NCI-H69 (cell line): Measurements from ENCODE around the gene NNAT.
A peak's percentile ranks its signal among the peaks of the same experiment; 100 is the strongest.
"Not testable (repeated sequence)": the region's sequence is repeated elsewhere in the genome, so short reads cannot be mapped to it uniquely, and the experiment has no call there.

ENCODE experiments used
- DNase-seq: peaks from one replicate; lab custom pipeline; 2025; lab: John Stamatoyannopoulos, UW

Gene NNAT

DNA sequence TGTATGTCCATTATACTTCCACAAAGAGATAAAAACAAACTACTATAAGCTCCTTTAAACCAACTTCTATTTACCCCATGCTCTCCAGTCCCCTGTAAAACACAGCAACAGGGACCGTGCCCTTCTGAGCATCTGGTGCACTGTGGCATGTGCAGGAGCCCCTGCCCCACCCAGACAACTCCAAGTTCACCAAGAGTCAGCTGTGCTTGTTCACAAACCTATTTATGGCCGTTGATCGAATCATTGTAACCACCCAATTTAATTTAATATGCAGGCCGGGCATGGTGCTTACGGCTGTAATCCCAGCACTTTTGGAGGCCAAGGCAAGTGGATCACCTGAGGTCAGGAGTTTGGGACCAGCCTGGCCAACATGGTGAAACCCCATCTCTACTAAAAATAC, 20.3 kb downstream of the NNAT start:
- DNase-seq = no peak

DNA sequence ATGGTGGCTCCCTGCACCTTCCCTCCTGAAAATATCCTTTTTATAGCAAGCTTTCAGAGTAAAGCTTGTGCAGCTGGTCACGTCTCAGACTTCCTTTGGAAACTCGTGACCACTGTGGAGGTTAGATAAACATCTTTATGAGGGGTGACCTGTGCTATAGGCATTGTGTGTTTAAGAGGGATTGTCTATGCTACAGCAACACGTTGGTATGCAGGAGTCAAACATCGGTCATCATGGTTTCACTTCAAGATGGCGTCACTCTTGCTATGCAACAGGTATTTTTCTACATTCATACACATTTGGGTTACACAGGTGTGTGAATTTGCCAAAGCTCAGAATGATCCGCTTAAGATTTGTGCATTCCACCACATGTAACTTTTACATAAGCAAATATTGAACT, 21.2 kb downstream of the NNAT start:
- no peak for DNase-seq

DNA sequence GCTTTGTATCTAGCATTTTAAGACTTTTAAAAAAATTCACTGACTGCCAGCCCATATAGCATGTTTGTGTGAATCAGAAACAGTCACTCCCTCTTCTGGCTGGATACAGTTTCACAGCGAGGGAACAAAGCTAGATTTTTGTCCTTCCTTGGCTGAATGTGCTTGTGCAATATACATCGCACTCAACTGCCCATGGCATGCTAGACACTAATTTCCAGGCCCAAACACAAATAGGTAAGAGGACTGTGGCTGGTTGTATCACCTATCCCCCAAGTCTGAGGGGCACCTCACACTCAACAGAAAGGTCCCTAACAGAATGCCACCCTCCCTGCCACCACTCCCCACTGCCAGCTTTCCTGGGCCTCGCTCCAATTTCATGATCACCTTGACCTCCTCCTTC, 22.8 kb downstream of the NNAT start:
- no peak for DNase-seq

DNA sequence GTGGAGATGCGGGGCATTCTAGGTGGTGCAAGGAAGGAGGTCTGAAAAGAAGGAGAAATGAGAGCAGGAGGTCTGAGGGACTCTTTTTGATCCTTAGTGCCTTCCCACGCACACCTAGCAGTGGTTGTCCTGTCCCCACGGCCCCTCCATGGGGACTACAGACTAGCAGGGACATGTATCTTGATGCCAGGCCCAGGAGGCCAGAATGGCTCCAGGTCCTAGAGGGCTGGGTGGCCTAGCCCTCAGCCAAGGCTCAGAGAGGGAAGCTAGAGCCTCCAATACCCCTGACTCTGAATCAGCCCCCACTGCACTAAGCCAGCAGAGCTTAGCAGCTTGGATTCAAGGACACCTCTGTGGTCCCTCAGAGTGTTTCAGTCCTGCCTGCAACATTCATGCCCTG, 23.3 kb downstream of the NNAT start:
- no peak for DNase-seq

DNA sequence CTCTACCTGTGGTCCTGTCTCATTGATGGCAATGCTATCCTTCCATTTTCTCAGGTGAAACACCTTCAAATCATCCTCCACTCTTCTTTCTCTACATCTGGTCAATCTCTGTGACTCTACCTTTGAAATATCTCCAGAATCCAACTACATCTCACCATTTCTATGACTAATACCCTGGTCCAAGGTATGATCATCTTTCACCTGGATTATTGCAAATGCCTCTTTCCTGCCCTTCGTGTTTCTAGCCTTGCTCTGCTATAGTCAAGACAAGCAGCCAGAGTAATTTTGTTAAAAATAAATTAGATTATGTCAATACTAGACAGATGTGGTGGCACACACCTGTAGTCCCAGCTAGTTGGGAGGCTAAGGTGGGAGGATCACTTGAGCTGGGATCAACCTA, 24.5 kb downstream of the NNAT start:
- DNase-seq = no peak

DNA sequence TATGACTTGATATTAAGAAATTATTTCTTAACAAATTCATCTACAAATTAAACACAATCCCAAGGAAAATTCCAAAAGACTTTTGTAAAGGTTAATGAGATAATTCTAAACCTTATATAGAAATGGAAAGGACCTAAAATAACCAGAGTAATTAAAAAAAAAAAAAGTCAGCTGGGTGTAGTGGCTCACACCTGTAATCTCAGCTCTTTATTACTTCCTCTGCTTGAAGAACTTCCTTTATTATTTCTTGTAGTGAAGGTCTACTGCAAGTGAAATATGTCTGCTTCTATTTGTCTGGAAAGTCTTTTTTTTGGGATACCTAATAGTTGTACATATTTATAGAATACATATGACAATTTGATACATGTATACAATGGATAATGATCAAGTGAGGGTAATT, 26.9 kb downstream of the NNAT start:
- no peak for DNase-seq

DNA sequence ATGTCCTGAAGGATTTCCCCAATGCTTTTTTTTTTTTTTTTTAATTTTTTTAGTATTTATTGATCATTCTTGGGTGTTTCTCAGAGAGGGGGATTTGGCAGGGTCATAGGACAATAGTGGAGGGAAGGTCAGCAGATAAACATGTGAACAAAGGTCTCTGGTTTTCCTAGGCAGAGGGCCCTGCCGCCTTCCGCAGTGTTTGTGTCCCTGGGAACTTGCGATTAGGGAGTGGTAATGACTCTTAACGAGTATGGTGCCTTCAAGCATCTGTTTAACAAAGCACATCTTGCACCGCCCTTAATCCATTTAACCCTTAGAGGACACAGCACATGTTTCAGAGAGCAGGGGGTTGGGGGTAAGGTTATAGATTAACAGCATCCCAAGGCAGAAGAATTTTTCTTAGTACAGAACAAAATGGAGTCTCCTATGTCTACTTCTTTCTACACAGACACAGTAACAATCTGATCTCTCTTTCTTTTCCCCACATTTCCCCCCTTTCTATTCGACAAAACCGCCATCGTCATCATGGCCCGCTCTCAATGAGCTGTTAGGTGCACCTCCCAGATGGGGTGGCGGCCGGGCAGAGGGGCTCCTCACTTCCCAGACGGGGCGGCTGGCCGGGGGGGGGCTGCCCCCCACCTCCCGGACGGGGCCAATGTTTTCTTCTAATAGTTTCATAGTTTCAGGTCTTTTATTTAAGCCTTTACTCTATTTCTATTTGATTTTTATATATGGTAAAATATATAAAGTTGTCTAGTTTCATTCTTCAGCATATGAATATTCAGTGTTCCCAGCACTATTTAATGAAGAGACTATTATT, 29.3 kb downstream of the NNAT start:
- not testable (repeated sequence) for DNase-seq

DNA sequence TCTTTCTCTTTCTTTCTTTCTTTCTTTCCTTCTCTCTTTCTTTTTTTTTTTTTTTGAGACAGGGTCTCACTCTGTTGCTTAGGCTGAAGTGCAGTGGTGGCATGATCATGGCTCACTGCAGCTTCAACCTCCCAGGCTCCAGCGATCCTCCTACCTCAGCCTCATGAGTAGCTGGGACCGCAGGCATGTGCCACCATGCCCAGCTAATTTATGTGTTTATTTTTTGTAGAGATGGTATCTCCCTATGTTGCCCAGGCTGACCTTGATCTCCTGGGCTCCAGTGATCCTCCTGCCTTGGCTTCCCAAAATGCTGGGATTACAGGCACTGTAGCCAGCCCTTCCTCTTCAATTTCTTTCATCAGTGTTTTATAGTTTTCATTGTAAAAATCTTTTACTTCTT, 30.6 kb downstream of the NNAT start:
- not testable (repeated sequence) for DNase-seq

DNA sequence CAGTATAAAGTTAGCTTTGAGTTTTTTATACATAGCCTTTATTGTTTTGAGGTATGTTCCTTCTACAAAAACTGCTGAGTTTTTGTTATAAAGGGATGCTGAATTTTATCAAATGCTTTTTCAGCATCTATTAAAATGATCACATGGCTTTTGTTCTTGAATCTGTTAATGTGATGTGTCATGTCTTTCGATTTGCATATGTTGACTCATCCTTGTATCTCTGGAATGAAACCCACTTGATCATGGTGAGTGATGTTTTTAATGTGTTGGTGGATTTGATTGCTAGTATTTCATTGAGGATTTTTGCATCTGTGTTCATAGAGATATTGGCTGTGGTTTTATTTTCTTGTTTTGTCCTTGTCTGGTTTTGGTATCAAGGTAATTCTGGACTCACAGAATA, 31.4 kb downstream of the NNAT start:
- DNase-seq = no peak

DNA sequence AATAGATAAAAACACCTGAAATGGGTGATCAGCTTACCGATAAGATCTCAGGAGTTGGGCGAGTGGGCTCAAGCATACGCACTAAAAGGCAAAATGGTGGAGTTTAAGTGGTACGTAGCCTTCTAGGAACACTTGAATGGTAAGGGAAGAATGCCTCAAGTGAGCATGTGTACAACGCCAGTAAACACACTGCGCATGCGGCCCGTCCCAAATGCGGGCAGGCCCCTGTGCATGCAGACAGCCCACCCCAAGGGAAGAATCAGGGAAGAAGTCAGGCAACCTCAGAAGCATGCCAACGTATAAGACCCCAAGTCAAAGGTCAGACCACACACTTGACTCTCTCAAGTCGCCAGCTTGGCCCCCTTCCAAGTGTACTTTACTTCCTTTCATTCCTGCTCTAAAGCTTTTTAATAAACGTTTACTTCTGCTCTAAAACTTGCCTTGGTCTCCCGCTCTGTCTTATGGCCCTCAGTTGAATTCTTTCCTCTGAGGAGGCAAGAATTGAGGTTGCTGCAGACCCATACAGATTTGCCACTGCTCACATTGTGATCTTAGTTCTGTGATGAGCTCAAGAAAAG, 33.8 kb downstream of the NNAT start:
- DNase-seq = not testable (repeated sequence)

DNA sequence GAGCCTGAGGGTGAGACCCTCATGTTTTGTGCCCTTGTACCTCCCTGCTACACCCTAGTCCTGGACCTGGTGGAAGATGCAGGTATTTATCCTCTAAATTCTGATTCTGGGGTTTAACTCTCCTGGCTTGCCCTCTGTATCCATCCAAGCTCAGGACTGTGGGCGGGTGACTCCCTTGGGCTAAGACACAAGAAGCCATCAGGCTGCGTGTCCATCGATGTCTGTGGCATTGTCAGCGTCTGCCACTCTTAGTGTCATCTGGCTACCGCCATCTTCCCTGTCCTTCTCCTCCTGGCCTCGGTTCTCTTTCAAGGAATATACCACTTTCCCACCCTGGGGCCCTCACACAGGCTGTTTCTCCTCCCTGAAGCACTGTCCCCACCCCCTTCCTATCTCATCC, 35.5 kb downstream of the NNAT start:
- DNase-seq = no peak

DNA sequence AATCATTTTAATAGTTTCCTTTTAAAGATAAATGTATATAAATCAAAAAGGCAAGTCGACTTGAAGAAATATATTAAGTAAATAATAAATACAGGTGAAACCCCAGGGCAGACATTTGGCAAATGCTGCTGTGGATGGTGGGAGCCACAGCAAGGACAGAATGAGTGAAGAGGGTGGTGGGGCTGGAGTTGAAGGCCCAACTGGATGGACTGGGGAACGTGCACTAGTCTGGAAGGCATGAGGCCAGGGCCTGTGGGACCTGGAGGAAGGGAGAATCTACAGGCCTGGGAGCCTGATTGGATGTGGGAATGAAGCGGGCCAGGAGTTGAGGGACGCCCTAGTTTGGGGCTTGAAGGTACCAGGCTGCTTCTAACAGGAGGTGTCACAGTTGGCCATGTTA, 37.3 kb downstream of the NNAT start:
- no peak for DNase-seq

DNA sequence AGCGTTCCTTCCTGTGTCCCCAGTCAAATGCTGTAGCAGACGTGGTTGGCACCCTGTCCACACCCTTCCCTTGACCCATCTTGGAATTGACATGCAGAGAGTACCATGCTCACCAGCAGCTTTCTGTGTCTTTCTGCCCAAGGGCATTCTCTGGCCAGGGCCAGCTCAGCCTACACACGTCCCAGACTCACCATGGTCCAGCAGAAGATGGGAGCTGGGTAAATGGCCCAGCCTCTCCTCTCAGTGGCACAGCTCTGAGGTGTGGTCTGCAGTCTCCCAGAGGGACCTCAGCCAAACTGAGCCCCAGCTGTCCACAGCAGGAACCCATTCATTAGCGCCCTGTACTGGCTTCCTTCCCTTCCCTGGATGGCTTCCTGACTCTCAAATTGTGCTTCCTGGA, 37.7 kb downstream of the NNAT start:
- DNase-seq = peak; percentile 63

DNA sequence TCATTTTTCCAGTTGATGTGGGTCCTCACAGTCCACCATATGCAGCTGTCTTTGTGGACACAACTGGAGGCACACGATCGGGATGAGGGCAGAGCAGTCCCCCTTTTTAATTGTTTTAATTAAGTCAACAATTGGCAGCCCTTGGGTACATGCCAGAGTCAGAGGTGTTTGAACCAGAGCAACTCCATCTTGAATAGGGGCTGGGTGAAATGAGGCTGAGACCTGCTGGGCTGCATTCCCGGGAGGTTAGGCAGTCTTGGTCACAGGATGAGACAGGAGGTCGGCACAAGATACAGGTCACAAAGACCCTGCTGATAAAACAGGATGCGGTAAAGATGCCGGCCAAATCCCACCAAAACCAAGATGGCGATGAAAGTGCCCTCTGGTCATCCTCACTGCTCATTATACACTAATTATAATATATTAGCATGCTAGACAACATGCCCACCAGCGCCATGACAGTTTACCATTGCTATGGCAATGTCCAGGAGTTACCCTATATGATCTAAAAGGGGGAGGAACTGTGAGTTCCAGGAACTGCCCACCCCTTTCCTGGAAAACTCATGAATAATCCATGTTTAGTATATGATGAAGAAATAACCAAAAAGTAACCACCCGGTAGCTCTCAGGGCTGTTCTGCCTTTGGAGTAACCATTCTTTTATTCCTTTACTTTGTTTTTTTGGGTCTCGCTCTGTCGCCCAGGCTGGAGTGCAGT, 38.4 kb downstream of the NNAT start:
- DNase-seq = peak; percentile 55

DNA sequence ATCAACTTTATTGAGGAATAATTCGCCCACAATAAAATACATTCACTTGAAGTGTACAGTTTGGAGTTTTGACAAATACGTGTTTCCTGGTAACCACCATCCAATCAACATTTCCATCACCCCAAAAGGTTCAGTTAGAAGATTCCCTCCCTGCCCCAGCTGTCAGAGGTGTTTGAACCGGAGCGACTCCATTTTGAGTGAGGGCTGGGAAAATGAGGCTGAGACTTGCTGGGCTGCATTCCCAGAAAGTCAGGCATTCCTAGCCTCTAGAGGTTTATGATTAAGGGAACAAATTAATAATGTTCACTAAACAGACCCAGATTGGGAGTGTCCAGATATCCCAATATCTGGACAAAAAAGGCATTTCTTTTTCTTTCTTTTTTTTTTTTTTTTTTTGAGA, 39.6 kb downstream of the NNAT start:
- DNase-seq = no peak

DNA sequence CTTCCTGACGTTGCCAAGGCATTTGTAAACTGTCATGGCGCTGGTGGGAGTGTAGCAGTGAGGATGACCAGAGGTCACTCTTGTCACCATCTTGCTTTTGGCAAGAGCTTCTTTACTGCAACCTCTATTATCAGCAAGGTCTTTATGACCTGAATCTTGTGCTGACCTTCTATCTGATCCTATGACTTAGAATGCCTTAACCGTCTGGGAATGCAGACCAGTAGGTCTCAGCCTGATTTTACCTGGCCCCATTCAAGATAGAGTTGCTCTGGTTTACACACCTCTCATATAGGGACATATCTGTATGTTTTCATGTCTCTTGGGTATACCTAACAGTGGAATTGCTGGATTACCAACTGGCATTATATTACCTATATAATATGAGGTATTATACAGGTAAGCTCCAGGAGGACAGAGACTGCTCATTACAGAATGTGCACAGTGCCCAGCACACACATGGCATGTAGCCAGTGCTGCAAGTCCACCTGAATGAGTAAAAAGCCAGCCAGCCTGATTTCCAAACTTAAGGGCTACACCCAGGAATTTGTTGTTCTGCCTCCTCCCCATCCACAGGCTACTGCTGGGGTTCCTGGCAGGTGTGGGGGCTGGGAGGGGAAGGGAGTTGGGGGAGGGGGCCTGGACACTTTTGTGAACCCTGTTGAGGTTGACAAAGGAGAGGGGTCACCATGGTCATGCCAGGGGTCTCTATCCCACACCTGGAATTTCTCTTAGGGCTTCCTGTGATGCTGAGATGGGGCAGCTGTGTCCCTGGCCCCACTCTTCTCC, 41.8 kb downstream of the NNAT start:
- no peak for DNase-seq

DNA sequence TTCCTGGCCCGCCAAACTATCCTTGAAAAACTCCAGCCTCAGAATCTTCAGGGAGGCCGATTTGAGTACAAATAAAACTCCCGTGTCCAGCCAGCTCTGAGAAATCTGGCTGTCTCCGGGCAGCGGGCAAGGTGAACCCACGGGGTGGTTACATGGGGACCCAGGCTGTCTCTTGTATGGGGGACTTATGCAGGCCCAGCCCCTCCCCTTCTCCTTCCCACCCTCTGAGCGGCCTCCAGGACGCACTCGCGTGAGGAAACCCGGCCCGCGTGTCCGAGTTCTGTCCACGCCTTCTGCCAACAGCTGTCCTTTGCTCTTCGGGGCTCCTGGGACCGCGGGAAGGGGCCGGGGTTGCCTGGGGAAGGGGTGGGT, 43.0 kb downstream of the NNAT start:
- no peak for DNase-seq

DNA sequence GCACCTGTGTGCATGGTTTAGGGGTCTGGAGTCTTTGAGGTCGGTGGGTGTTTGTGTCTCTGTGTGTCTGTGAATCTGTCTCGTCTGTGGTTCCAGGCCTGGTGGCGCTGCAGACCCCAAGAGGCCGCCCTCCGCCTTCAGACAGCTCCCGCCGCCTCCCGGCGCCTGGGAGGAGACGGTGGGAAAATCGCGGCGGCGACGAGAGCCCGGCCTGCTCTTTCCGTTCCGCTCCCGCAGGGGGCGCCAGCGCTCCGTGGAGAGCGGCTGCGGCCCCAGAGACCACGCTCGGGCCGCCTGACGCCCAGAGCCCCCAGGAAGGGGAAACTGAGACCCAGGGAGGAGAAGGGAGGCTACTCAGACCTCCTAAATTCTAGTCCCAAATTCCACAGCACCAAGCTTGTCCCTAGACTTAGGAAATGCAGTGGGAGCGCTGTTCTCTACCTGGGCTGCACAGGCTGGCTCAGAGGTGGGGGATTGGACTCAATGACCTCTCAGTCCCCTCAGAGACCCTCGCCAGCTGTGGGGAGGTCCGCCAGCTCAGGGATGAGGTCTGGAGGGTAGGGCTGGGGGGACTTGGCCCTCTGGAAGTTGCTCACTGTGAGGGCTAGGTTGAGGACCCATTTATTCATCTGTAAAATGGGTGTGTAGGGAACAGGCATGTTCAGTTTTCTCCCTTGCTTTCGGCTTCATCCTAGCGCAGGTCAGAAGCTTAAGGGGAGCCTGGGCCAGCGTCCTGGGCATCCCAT, 43.5 kb downstream of the NNAT start:
- DNase-seq = peak; percentile 68

DNA sequence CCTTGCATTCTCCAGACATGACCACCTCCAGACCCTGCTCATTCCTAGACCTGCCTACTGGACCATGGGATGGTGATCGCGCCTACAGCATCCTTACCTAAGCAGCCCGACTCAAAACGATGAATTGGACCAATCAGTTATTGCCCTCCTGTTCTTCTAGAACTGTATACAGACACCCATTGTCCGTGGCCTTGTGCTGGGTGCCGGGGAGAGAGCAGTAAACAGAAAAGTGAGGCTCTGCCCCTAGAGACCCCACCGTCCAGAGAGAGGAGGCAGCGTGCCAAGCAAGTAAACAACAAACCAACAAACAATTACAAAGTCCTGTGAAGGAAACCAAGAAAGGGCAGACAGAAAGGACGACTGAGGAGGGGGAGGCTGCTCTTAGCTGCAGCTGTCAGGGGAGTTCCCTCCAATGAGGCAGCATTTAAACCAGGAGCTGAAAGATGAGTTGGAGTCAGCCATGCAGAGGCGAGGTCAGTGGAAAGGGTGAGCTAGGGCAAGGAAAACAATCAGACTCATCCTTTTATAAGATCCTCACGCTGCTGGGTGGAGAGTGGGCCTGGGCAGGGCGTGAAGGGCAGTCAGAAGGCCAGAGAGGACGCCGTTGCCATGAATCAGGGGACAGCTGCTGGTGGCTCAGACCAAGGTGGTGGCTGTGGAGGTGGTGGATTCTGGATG, 44.2 kb downstream of the NNAT start:
- peak; percentile 50 for DNase-seq

DNA sequence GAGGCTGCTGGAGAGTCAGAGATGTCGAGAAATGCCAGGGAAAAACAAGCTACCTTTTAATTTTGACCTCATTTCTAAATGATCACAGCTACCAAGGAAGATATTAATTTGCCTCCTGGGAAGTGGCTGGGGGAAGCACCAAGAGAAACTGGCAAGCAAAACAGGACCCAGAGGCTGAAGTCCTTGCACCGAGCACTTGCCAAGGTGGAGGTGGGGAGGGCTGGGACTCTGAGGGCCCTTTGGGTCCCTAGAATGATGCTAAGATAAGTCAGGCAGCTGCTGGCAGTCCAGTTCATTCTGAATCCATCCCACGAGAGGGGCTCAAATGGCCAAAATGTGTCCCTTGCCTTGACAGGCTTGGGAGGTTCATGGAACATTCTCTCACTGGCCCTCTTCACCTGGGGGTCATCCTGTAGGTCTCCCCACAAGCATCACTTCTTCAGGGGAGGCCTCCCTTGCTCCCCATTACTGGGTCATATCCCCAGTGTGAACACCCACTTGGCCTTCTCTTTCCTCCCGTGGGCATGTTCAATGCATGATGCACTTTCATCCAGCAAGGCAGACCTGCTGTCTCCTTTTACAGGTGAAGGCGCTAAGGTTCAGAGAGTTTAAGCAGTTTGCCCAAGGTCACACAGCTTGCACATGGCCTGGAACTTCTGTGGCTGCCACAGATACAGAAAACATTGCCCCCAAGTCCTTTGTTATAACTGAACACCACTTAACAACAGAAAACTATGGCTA, 45.7 kb downstream of the NNAT start:
- no peak for DNase-seq

DNA sequence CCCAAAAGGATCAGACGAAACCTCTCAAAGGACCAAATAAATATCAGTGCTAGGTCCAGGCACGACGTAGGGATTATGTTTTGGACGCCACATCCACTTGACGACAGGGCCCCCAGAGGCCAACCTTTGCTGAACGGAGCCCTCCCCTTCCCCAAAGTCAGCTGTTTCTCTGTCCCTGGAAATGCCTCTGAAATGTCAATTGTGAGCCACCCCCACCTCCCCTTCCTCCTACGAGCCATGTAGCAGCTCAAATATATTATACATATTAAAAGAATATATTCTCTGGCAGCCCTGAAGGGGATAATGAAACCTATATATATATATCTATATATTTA, 46.2 kb downstream of the NNAT start:
- peak; percentile 67 for DNase-seq
